Sigmoid colon (tissue), 7 donors: ENCODE data around the gene NNMT. TPM values are rescaled to one million over a fixed set of nuclear protein-coding genes. Genes with fewer than 3 reads are reported as not detected.

Experiments
- DNase-seq: peaks from one replicate; pipeline ENCODE4 v3.0.0-alpha.2; 2019
- H3K27ac ChIP-seq, 4 donors: fragments of 200-600 bp; sonication (generic); one replicate each; pipeline ENCODE4 v1.5.1; 2016 to 2019; ENCODE audit warnings: mild to moderate bottlenecking in 1 of 4
- H3K27me3 ChIP-seq, 3 donors: fragments of 200-600 bp; sonication (generic); one replicate each; pipeline ENCODE4 v1.5.1; 2019; ENCODE audit warnings: mild to moderate bottlenecking in 1 of 3
- H3K36me3 ChIP-seq, 4 donors: fragments of 200-600 bp; sonication (generic); one replicate each; pipeline ENCODE4 v1.5.1; 2016 to 2019
- H3K4me1 ChIP-seq, 4 donors: fragments of 200-600 bp; sonication (generic); one replicate each; pipeline ENCODE4 v1.5.1; 2017 to 2019
- H3K4me3 ChIP-seq, 4 donors: fragments of 200-600 bp; sonication (generic); one replicate each; pipeline ENCODE4 v1.5.1; 2017 to 2019; ENCODE audit warnings: mild to moderate bottlenecking in 2 of 4, moderate library complexity in 1 of 4
- H3K9me3 ChIP-seq, 4 donors: fragments of 200-600 bp in 3 of 4; sonication (generic) in 3 of 4; one replicate each; pipeline versions ENCODE4 v1.5.1 to v1.6.1; 2013 to 2019
- CTCF ChIP-seq, 4 experiments: fragments of 450-650 bp in 3 of 4; fragments of 200-600 bp in 1 of 4; IDR thresholded peaks; one replicate each; pipeline ENCODE4 v1.5.1; 2016 to 2019; ENCODE audit warnings: antibody characterized with exemption in 4 of 4, mild to moderate bottlenecking in 3 of 4, moderate library complexity in 2 of 4
- EP300 ChIP-seq, 4 donors: sonication (generic); formaldehyde crosslinking; IDR thresholded peaks; one replicate each; pipeline ENCODE4 v1.6.1; 2017; ENCODE audit warnings: antibody characterized with exemption in 4 of 4
- POLR2A ChIP-seq, 2 donors: fragments of 450-650 bp; IDR thresholded peaks; one replicate each; pipeline ENCODE4 v1.6.1; 2016; ENCODE audit warnings: antibody characterized with exemption in 2 of 2, mild to moderate bottlenecking in 2 of 2, moderate library complexity in 2 of 2
- POLR2AphosphoS5 ChIP-seq, 4 donors: sonication (generic); formaldehyde crosslinking; IDR thresholded peaks; one replicate each; pipeline ENCODE4 v1.6.1; 2017; ENCODE audit warnings: antibody characterized with exemption in 4 of 4
- WGBS, 2 donors: extraction: QIAGEN DNeasy Blood & Tissue Kit; methylation state at CpG; one replicate each; pipeline ENCODE4 v1.1.7; 2013; 5-methylcytosine and 5-hydroxymethylcytosine counted together
- intact Hi-C: fragments of 100-400 bp; cut with DNase I; formaldehyde crosslinking; loops from one replicate; pipeline ENCODE4 v1.15.1; 2023
- polyA plus RNA-seq, 3 donors: library from polyadenylated mRNA; stranded (reverse); fragments of 200-250 nt; gene quantifications; one replicate each; pipeline ENCODE4 v1.2.3, GENCODE V29; 2013
- total RNA-seq, 4 donors: library from RNA; depleted of rRNA; stranded (reverse); fragments of >200 nt; gene quantifications; one replicate each; pipeline ENCODE4 v1.1.0, GENCODE V29; 2016
- donor health status: healthy with polysubstance abuse.
- donor health status: Bipolar disorder and iron deficiency.
- donor health status: healthy.

Gene NNMT
- total and polyA plus RNA-seq, 7 donors = 28.0 to 960 (median 208) TPM

GRCh38 chr11:114255289-114255688 lies 40.9 kb upstream of the NNMT start:
- TF ChIP-seq CTCF (IDR thresholded peaks at IDR 0.05) (no peak), POLR2AphosphoS5 (IDR thresholded peaks at IDR 0.05) (no peak), POLR2A (IDR thresholded peaks at IDR 0.05) (no peak), EP300 (IDR thresholded peaks at IDR 0.05) (no peak)
- intact Hi-C loops = loop anchor here (5.0 kb wide), 3 partner anchors 58 to 93 kb away; no protein-coding TSS in a partner anchor
- DNase-seq = no peak
- Histone ChIP-seq H3K4me1 (peaks cover 0 to 47% (median 43%) of the 10 kb centered on the region in 4 donors), H3K27me3 (no peaks in the 10 kb centered on the region), H3K36me3 (peaks cover 29 to 58% (median 42%) of the 10 kb centered on the region in 4 donors), H3K27ac (peak overlapping the region in 2 of 4 donors; percentile 12 to 16), H3K9me3 (no peaks in the 10 kb centered on the region), H3K4me3 (no peak overlapping the region)
- WGBS, 2 donors = 92 to 93% methylated on average over 11 of the region's 11 CpGs

- WGBS, 2 donors = 91 to 92% methylated on average over 20 of the region's 20 CpGs
- Histone ChIP-seq H3K36me3 (peaks cover 19 to 47% (median 31%) of the 10 kb centered on the region in 4 donors), H3K27ac (peak overlapping the region; percentile 77 to 85 (median 78)), H3K27me3 (no peaks in the 10 kb centered on the region), H3K9me3 (no peaks in the 10 kb centered on the region), H3K4me1 (peaks cover 0 to 53% (median 50%) of the 10 kb centered on the region in 4 donors), H3K4me3 (no peak overlapping the region)
- peak; percentile 74 for DNase-seq
- TF ChIP-seq EP300 (IDR thresholded peaks at IDR 0.05) (no peak), CTCF (IDR thresholded peaks at IDR 0.05) (no peak), POLR2A (IDR thresholded peaks at IDR 0.05) (no peak), POLR2AphosphoS5 (IDR thresholded peaks at IDR 0.05) (peak in 1 of 4 donors; percentile 6)
- intact Hi-C loops = loop anchor here (5.0 kb wide), 3 partner anchors 59 to 94 kb away; no protein-coding TSS in a partner anchor
Measured at GRCh38 chr11:114256176-114256966, 39.8 kb upstream of the NNMT start.

GRCh38 chr11:114256967-114257286 lies 39.3 kb upstream of the NNMT start:
- Histone ChIP-seq H3K4me3 (no peak overlapping the region), H3K4me1 (peaks cover 0 to 56% (median 50%) of the 10 kb centered on the region in 4 donors)
- 94% methylated on average over 10 of the region's 10 CpGs for WGBS, 2 donors

More at GRCh38 chr11:114256967-114257286, 39.3 kb upstream of the NNMT start:
- intact Hi-C loops = loop anchor here (5.0 kb wide), 3 partner anchors 60 to 95 kb away; no protein-coding TSS in a partner anchor
- Histone ChIP-seq H3K27me3 (no peaks in the 10 kb centered on the region), H3K36me3 (peaks cover 16 to 41% (median 25%) of the 10 kb centered on the region in 4 donors), H3K9me3 (no peaks in the 10 kb centered on the region), H3K27ac (peak overlapping the region; percentile 77 to 85 (median 78))
- TF ChIP-seq EP300 (IDR thresholded peaks at IDR 0.05) (no peak), CTCF (IDR thresholded peaks at IDR 0.05) (no peak), POLR2AphosphoS5 (IDR thresholded peaks at IDR 0.05) (peak in 3 of 4 donors; percentile 42 to 65 (median 52)), POLR2A (IDR thresholded peaks at IDR 0.05) (no peak)
- peak; percentile 77 for DNase-seq
